ENCODE data around the gene SLCO2B1. TPM values are rescaled to one million over a fixed set of nuclear protein-coding genes. Genes with fewer than 3 reads are reported as not detected.

The SLCO2B1 gene
- total and polyA plus RNA-seq, 2 experiments from 2014 or later, result not detected

GRCh38 chr11:75248924-75249256 lies 98.0 kb downstream of the SLCO2B1 start:
- no peak overlapping the region for H3K27ac ChIP-seq (ENCODE audit: low read depth)
- 0 out of 2 replicates have a peak, but pooled peaks cover 2% of the 10 kb centered on the region for H3K9me2 ChIP-seq (ENCODE audit: insufficient read depth)
- Mint-ChIP-seq H3K36me3 (ENCODE audit: low read depth) (no peaks in the 10 kb centered on the region), H3K4me1 (no peaks in the 10 kb centered on the region), H3K27ac (no peak overlapping the region), H3K9me3 (peaks cover 15% of the 10 kb centered on the region), H3K27me3 (ENCODE audit: insufficient read depth, low read depth, poor library complexity) (peaks cover 17% of the 10 kb centered on the region), H3K4me3 (no peak overlapping the region)
- H2AFZ ChIP-seq, result no peak overlapping the region
- H3F3A ChIP-seq (replicated peaks; ENCODE audit: low read depth), result no peaks in the 10 kb centered on the region
- TF ChIP-seq EZH2 (IDR thresholded peaks at IDR 0.05; ENCODE audit: low read depth, unreplicated experiment), result no peak
- no peak for TF ChIP-seq EZH2phosphoT487 (IDR thresholded peaks at IDR 0.05; ENCODE audit: unreplicated experiment)
- TF ChIP-seq ZNF462 (CRISPR knock-in tag; IDR thresholded peaks at IDR 0.05), result no peak
- TF ChIP-seq ZNF331 (CRISPR knock-in tag; IDR thresholded peaks at IDR 0.05; ENCODE audit: low read depth), result no peak
- no peak for TF ChIP-seq CREB1 (CRISPR knock-in tag; IDR thresholded peaks at IDR 0.05; ENCODE audit: low read depth)
- no peak for TF ChIP-seq ZNF114 (CRISPR knock-in tag; IDR thresholded peaks at IDR 0.05)
- no peak for TF ChIP-seq POLR2AphosphoS5 (IDR thresholded peaks at IDR 0.05; ENCODE audit: low read depth)
- no peak for TF ChIP-seq JUNB (IDR thresholded peaks at IDR 0.05; ENCODE audit: unreplicated experiment)
- no peak for TF ChIP-seq STAT1 (IDR thresholded peaks at IDR 0.05; ENCODE audit: unreplicated experiment)
- no peak for TF ChIP-seq NANOG (IDR thresholded peaks at IDR 0.05; ENCODE audit: borderline replicate concordance)
- TF ChIP-seq ETS1 (IDR thresholded peaks at IDR 0.05), result no peak
- TF ChIP-seq REST (IDR thresholded peaks at IDR 0.05; ENCODE audit: unreplicated experiment), result no peak
- TF ChIP-seq CTCF (conservative IDR thresholded peaks at IDR 0.05; ENCODE audit: low read depth in 2 of 2), result no peak
- no peak overlapping the region for H3K4me3 ChIP-seq
- ATAC-seq (no peak), DNase-seq (ENCODE audit: low spot score) (no peak)
- no peaks in the 10 kb centered on the region for H3K4me1 ChIP-seq (ENCODE audit: insufficient read depth)
- no peaks in the 10 kb centered on the region for H3K36me3 ChIP-seq (ENCODE audit: insufficient read depth)
- no peak overlapping the region for H3K4me2 ChIP-seq
- H4K20me1 ChIP-seq (replicated peaks; ENCODE audit: insufficient read depth), result no peaks in the 10 kb centered on the region
- H3K27me3 ChIP-seq (ENCODE audit: insufficient read depth), result peaks cover 15% of the 10 kb centered on the region
- H3K79me2 ChIP-seq (replicated peaks; ENCODE audit: insufficient read depth), result no peaks in the 10 kb centered on the region
